Measurements from ENCODE around the gene RNF14.

RNF14 gene

DNA sequence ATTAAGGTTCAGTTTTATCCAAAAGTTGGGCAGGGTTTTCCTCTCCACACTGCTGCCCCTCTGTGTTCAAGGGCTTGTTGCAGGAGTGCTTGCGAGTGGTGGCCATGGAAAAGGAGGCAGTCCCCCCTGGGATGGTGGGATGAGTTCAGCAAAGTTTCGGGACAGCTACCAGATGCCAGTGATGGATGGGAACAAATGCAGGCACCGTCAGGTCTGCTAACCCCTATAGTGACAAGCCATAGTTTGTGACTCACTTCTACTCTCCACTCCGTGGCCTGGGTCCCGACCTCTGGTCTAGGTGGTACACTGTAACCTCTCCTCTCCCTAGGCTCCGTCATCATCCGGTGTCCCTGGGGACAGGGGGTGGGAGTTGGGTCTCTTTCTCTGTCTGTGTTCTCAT, 3.8 kb upstream of the RNF14 start:
- Histone ChIP-seq H3K18ac (ENCODE audit: low read length) (no peak overlapping the region), H3K79me1 (ENCODE audit: low read length) (peaks cover 6% of the 10 kb centered on the region), H3K14ac (ENCODE audit: low read length) (no peak overlapping the region), H2BK5ac (ENCODE audit: low read depth, low read length, poor library complexity) (no peak overlapping the region), H3K4me1 (ENCODE audit: control insufficient read depth in 1 of 2, insufficient read depth in 2 of 2, low read length in 2 of 2) (no peaks in the 10 kb centered on the region), H2BK120ac (ENCODE audit: insufficient read depth, low read length, poor library complexity) (no peak overlapping the region), H3K27me3 (ENCODE audit: insufficient read depth, low read length) (no peaks in the 10 kb centered on the region), H2AK5ac (ENCODE audit: low read length) (no peak overlapping the region), H3K4me2 (ENCODE audit: low read length) (no peak overlapping the region), H3K79me2 (ENCODE audit: control insufficient read depth, insufficient read depth, low read length, poor library complexity) (peaks cover 4% of the 10 kb centered on the region), H2AFZ (ENCODE audit: insufficient read depth, low read length, poor library complexity) (no peak overlapping the region), H4K12ac (ENCODE audit: low read depth, low read length) (no peak overlapping the region), H3K36me3 (ENCODE audit: control insufficient read depth in 1 of 2, insufficient read depth in 2 of 2, low read length in 2 of 2) (no peaks in the 10 kb centered on the region), H3K9me3 (ENCODE audit: insufficient read depth, low read depth, low read length) (no peaks in the 10 kb centered on the region), H4K8ac (ENCODE audit: low read depth, low read length) (no peak overlapping the region), H3K4me3 (ENCODE audit: low read depth, low read length) (no peak overlapping the region), H2BK12ac (ENCODE audit: low read length) (no peak overlapping the region), H3K27ac (ENCODE audit: low read depth, low read length) (no peak overlapping the region), H3K4ac (ENCODE audit: low read depth, low read length) (no peak overlapping the region), H4K91ac (ENCODE audit: low read depth, low read length) (no peak overlapping the region), H3K9ac (ENCODE audit: low read length) (no peak overlapping the region), H3K23ac (ENCODE audit: low read length) (no peak overlapping the region)
- DNase-seq, result no peak
- WGBS (ENCODE audit: extremely low coverage, insufficient coverage, insufficient read length), result no CpG with 5 or more reads among the region's 7 CpGs

DNA sequence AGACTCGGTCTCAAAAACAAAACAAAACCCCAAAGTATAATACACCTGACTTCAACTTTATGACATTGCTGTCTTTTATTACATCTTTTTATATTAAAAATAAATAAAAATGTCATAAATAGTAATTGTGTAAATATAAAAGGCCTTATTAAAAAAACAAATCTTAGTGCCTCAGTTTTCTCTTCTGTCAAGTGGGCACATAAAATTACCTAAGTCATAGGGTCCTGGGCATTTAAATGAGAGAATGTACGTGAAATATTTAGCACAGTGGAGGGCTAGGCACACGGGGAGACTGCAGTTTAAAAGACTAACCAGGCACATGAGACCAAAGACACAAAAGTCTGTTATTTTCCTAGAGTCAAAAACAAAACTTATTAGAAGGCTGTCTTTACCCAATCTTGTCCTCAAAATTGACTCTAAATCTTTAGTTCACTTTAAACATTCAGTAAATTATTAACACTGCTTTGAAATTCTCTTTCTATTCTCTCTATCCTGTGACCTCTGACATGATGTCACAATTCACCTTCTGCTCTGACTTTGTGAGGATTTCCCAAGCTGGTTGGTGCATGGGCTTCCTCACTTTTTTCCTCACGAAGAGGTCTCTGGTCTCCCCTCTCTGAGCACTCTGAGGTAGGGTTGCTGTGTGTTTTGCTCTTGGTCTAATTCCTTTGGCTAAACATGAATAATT, 2.5 kb upstream of the RNF14 start:
- Histone ChIP-seq H3K9ac (ENCODE audit: low read length) (no peak overlapping the region), H3K79me1 (ENCODE audit: low read length) (peaks cover 6% of the 10 kb centered on the region), H4K91ac (ENCODE audit: low read depth, low read length) (no peak overlapping the region), H3K4ac (ENCODE audit: low read depth, low read length) (no peak overlapping the region), H2BK5ac (ENCODE audit: low read depth, low read length, poor library complexity) (no peak overlapping the region), H3K23ac (ENCODE audit: low read length) (no peak overlapping the region), H3K4me2 (ENCODE audit: low read length) (no peak overlapping the region), H3K4me3 (ENCODE audit: low read depth, low read length) (no peak overlapping the region), H3K14ac (ENCODE audit: low read length) (no peak overlapping the region), H3K79me2 (ENCODE audit: control insufficient read depth, insufficient read depth, low read length, poor library complexity) (peaks cover 4% of the 10 kb centered on the region), H2BK12ac (ENCODE audit: low read length) (no peak overlapping the region), H4K8ac (ENCODE audit: low read depth, low read length) (no peak overlapping the region), H3K4me1 (ENCODE audit: control insufficient read depth in 1 of 2, insufficient read depth in 2 of 2, low read length in 2 of 2) (no peaks in the 10 kb centered on the region), H2AFZ (ENCODE audit: insufficient read depth, low read length, poor library complexity) (no peak overlapping the region), H4K12ac (ENCODE audit: low read depth, low read length) (no peak overlapping the region), H3K18ac (ENCODE audit: low read length) (no peak overlapping the region), H3K36me3 (ENCODE audit: control insufficient read depth in 1 of 2, insufficient read depth in 2 of 2, low read length in 2 of 2) (peaks cover 0 to 3% of the 10 kb centered on the region in 2 experiments), H3K27ac (ENCODE audit: low read depth, low read length) (no peak overlapping the region), H3K9me3 (ENCODE audit: insufficient read depth, low read depth, low read length) (no peaks in the 10 kb centered on the region), H2BK120ac (ENCODE audit: insufficient read depth, low read length, poor library complexity) (no peak overlapping the region), H2AK5ac (ENCODE audit: low read length) (no peak overlapping the region), H3K27me3 (ENCODE audit: insufficient read depth, low read length) (no peaks in the 10 kb centered on the region)
- no peak for DNase-seq
- no CpG with 5 or more reads among the region's 4 CpGs for WGBS (ENCODE audit: extremely low coverage, insufficient coverage, insufficient read length)

DNA sequence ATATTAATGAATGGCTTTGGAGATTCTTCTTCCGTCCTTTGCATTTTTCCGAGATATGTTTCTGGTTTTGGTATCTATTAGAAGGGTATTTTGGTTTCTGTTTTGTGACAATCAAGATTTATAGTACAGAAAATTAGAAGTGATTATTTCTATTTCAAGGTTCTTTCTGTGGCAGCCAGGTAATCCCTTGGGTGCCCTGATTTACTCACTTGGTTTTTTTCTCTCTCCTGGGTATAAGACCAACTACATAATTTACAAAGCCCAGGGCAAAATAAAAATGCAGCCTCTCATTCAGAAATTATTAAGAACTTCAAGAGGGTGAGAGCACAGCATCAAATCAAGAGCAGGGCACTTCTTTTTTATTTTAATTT, 2.0 kb upstream of the RNF14 start:
- Histone ChIP-seq H3K9ac (ENCODE audit: low read length) (no peak overlapping the region), H2AK5ac (ENCODE audit: low read length) (no peak overlapping the region), H3K27me3 (ENCODE audit: insufficient read depth, low read length) (no peaks in the 10 kb centered on the region), H2BK5ac (ENCODE audit: low read depth, low read length, poor library complexity) (no peak overlapping the region), H3K9me3 (ENCODE audit: insufficient read depth, low read depth, low read length) (no peaks in the 10 kb centered on the region), H3K23ac (ENCODE audit: low read length) (no peak overlapping the region), H4K91ac (ENCODE audit: low read depth, low read length) (no peak overlapping the region), H3K4me2 (ENCODE audit: low read length) (no peak overlapping the region), H2BK12ac (ENCODE audit: low read length) (no peak overlapping the region), H3K4ac (ENCODE audit: low read depth, low read length) (no peak overlapping the region), H3K14ac (ENCODE audit: low read length) (no peak overlapping the region), H3K4me3 (ENCODE audit: low read depth, low read length) (no peak overlapping the region), H4K12ac (ENCODE audit: low read depth, low read length) (no peak overlapping the region), H3K36me3 (ENCODE audit: control insufficient read depth in 1 of 2, insufficient read depth in 2 of 2, low read length in 2 of 2) (peaks cover 3% of the 10 kb centered on the region in 2 experiments), H2BK120ac (ENCODE audit: insufficient read depth, low read length, poor library complexity) (no peak overlapping the region), H3K27ac (ENCODE audit: low read depth, low read length) (no peak overlapping the region), H3K79me1 (ENCODE audit: low read length) (peaks cover 6% of the 10 kb centered on the region), H3K79me2 (ENCODE audit: control insufficient read depth, insufficient read depth, low read length, poor library complexity) (peaks cover 4% of the 10 kb centered on the region), H3K18ac (ENCODE audit: low read length) (no peak overlapping the region), H4K8ac (ENCODE audit: low read depth, low read length) (no peak overlapping the region), H3K4me1 (ENCODE audit: control insufficient read depth in 1 of 2, insufficient read depth in 2 of 2, low read length in 2 of 2) (no peaks in the 10 kb centered on the region), H2AFZ (ENCODE audit: insufficient read depth, low read length, poor library complexity) (no peak overlapping the region)
- no CpG with 5 or more reads among the region's 2 CpGs for WGBS (ENCODE audit: extremely low coverage, insufficient coverage, insufficient read length)
- no peak for DNase-seq

DNA sequence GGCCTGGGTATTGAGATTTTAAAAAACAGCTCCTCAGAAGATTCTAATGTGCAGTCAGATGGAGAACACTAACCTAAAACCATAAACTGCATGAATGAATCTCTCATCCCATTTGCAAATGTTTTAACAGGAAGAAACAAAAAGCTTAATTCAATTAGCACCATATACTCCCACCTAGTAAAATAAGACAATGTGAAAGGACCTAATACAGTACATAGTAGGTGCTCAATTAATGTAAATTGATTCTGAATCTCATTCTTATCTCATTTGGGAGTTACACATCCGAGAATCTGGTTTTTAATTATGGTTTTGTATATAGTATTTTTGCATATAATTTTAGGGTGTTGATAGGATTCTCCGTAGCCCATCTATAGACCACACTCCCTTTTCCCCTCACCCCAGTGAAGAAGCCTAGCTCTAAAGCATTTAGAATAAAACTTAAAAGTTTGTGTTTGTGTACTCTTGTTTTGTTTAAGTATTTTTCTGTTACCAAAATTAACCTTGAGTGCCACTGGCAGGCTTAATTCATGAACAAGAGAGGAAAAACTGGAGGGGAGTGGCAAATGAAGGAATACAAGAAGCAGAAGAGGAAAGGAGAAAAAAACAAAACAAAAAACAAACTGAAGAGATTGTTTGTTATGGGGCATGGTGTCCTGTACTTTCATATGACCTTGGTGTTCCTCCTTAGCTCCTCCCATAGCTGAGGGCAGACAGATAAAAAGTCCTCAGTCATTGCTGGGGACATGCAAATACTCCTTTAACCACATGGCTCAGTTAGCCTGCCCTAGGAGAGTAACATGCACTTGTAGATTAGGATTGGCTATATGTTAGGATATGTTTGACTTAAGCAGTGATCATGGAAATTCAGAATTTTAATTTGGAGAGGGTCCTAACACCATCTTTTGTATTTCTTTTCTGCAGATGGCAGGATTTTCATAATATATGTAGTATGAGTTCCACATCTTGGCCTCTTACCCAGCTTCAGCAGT, 1.2 kb downstream of the RNF14 start:
- no peak overlapping the region for H3K4me3 ChIP-seq (ENCODE audit: low read depth, low read length)
- H2BK120ac ChIP-seq (ENCODE audit: insufficient read depth, low read length, poor library complexity), result no peak overlapping the region
- no peak overlapping the region for H3K14ac ChIP-seq (ENCODE audit: low read length)
- no peaks in the 10 kb centered on the region for H3K4me1 ChIP-seq (ENCODE audit: control insufficient read depth in 1 of 2, insufficient read depth in 2 of 2, low read length in 2 of 2)
- peak in 1 of 2 donors; percentile 40 for DNase-seq
- H3K9me3 ChIP-seq (ENCODE audit: insufficient read depth, low read depth, low read length), result no peaks in the 10 kb centered on the region
- peaks cover 6% of the 10 kb centered on the region for H3K79me1 ChIP-seq (ENCODE audit: low read length)
- H3K18ac ChIP-seq (ENCODE audit: low read length), result no peak overlapping the region
- H3K4me2 ChIP-seq (ENCODE audit: low read length), result peak overlapping the region; percentile 58
- H2AFZ ChIP-seq (ENCODE audit: insufficient read depth, low read length, poor library complexity), result no peak overlapping the region
- H3K9ac ChIP-seq (ENCODE audit: low read length), result no peak overlapping the region
- H3K27me3 ChIP-seq (ENCODE audit: insufficient read depth, low read length), result no peaks in the 10 kb centered on the region
- H2AK5ac ChIP-seq (ENCODE audit: low read length), result no peak overlapping the region
- peak overlapping the region; percentile 56 for H3K27ac ChIP-seq (ENCODE audit: low read depth, low read length)
- no peak overlapping the region for H2BK5ac ChIP-seq (ENCODE audit: low read depth, low read length, poor library complexity)
- H3K36me3 ChIP-seq (ENCODE audit: control insufficient read depth in 1 of 2, insufficient read depth in 2 of 2, low read length in 2 of 2), result peaks cover 7 to 14% of the 10 kb centered on the region in 2 experiments
- no peak overlapping the region for H4K91ac ChIP-seq (ENCODE audit: low read depth, low read length)
- no peak overlapping the region for H2BK12ac ChIP-seq (ENCODE audit: low read length)
- no peak overlapping the region for H4K12ac ChIP-seq (ENCODE audit: low read depth, low read length)
- H4K8ac ChIP-seq (ENCODE audit: low read depth, low read length), result no peak overlapping the region
- WGBS (ENCODE audit: extremely low coverage, insufficient coverage, insufficient read length), result no CpG with 5 or more reads among the region's 2 CpGs
- H3K4ac ChIP-seq (ENCODE audit: low read depth, low read length), result peak overlapping the region; percentile 19
- peaks cover 4% of the 10 kb centered on the region for H3K79me2 ChIP-seq (ENCODE audit: control insufficient read depth, insufficient read depth, low read length, poor library complexity)
- H3K23ac ChIP-seq (ENCODE audit: low read length), result no peak overlapping the region
